ENCODE data around the gene CEP164. TPM values are rescaled to one million over a fixed set of nuclear protein-coding genes. Genes with fewer than 3 reads are reported as not detected.
A peak's percentile ranks its signal among the peaks of the same experiment; 100 is the strongest.

CEP164 gene
- total and polyA plus RNA-seq, 9 of the 15 experiments (the other 6 are each of a cell fraction or from before 2014, with no cell fraction given), result 2.1 to 16.5 (median 10.4) TPM

DNA sequence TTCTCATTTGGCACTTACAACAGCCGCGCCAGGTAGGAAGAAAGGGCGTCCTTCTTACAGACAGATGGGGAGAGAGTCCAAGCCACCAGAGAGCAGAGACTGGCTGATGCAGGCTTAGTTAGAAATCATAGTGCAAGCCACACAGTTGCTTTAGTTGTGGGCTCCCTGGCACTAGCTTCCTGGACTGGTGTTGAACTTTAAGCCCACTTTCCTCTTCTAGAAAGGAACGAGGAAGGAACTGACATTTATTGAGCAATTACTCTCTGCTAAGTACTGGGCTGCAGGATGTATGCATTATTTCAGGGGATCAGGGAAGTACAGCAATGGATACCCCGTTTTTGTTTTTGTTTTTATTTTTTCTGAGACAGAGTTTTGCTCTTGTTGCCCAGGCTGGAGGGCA, 14.6 kb upstream of the CEP164 start:
- CTCF ChIA-PET (ENCODE audit: low intra/inter-chr PET ratio), result no interaction called here
- Histone ChIP-seq H3K4me2 (ENCODE audit: insufficient read depth, low read length) (no peak overlapping the region), H3K79me2 (ENCODE audit: control insufficient read depth, insufficient read depth, low read length) (no peaks in the 10 kb centered on the region), H3K4me3 (no peak overlapping the region), H3K9me3 (replicated peaks; ENCODE audit: control insufficient read depth, insufficient read depth, low read depth, low read length) (no peaks in the 10 kb centered on the region), H3K36me3 (ENCODE audit: control insufficient read depth, insufficient read depth, low read length) (no peaks in the 10 kb centered on the region), H4K20me1 (replicated peaks; ENCODE audit: control insufficient read depth, insufficient read depth, low read length) (0 out of 2 replicates have a peak, but pooled peaks cover 4% of the 10 kb centered on the region), H2AFZ (ENCODE audit: low read depth, low read length) (peak overlapping the region; percentile 42; the same call in 1 of the 2 replicates), H3K9me1 (ENCODE audit: control insufficient read depth, insufficient read depth, low read length) (no peaks in the 10 kb centered on the region), H3K27me3 (ENCODE audit: control insufficient read depth in 2 of 2, insufficient read depth in 2 of 2, low read length in 2 of 2) (peaks cover 11 to 42% of the 10 kb centered on the region in 2 experiments; a peak in 4 of 5 replicates), H3K4me1 (replicated peaks in 1 of 2; ENCODE audit: control insufficient read depth in 2 of 2, insufficient read depth in 2 of 2, low read length in 2 of 2) (peaks cover 0 to 19% of the 10 kb centered on the region in 2 experiments; a peak in 2 of 5 replicates), H3K9ac (ENCODE audit: insufficient read depth in 1 of 2, low read depth in 2 of 2, low read length in 2 of 2) (no peak overlapping the region), H3K27ac (ENCODE audit: extremely low read depth, low read depth, low read length) (no peak overlapping the region)
- no peak for DNase-seq (ENCODE audit: extremely low read depth in 1 of 4, low spot score in 3 of 4)
- intact Hi-C loops (cut with micrococcal nuclease) (no loop called here), in situ Hi-C loops (cut with MboI) (no loop called here)
- WGBS (ENCODE audit: insufficient coverage, low coverage, missing lambda C conversion rate), result 53% methylated on average over 5 of the region's 5 CpGs
- POLR2A ChIA-PET, result interaction anchor here (0.6 kb wide), 2 partner anchors 10 to 27 kb away, joined by 3 read pairs; no protein-coding TSS in a partner anchor
- FAIRE-seq, result no peak
- ATAC-seq, result no peak
- no TSS peak for BruUV-seq (replicated peaks)
- TF ChIP-seq, protein P1, sequence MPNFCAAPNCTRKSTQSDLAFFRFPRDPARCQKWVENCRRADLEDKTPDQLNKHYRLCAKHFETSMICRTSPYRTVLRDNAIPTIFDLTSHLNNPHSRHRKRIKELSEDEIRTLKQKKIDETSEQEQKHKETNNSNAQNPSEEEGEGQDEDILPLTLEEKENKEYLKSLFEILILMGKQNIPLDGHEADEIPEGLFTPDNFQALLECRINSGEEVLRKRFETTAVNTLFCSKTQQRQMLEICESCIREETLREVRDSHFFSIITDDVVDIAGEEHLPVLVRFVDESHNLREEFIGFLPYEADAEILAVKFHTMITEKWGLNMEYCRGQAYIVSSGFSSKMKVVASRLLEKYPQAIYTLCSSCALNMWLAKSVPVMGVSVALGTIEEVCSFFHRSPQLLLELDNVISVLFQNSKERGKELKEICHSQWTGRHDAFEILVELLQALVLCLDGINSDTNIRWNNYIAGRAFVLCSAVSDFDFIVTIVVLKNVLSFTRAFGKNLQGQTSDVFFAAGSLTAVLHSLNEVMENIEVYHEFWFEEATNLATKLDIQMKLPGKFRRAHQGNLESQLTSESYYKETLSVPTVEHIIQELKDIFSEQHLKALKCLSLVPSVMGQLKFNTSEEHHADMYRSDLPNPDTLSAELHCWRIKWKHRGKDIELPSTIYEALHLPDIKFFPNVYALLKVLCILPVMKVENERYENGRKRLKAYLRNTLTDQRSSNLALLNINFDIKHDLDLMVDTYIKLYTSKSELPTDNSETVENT (CRISPR knock-in tag; IDR thresholded peaks at IDR 0.05), result no peak
- TF ChIP-seq TCF7L2 (IDR thresholded peaks at IDR 0.05; ENCODE audit: low read depth, low read length) (no peak), MAZ (CRISPR knock-in tag; conservative IDR thresholded peaks at IDR 0.05 in 1 of 2, IDR thresholded peaks at IDR 0.05 in 1 of 2) (no peak), MED1 (CRISPR knock-in tag; IDR thresholded peaks at IDR 0.05; ENCODE audit: borderline replicate concordance) (no peak), FOS (IDR thresholded peaks at IDR 0.05; ENCODE audit: extremely low read depth, insufficient read length) (no peak), EP400 (IDR thresholded peaks at IDR 0.05) (no peak), ZNF24 (IDR thresholded peaks at IDR 0.05) (no peak), SIX5 (IDR thresholded peaks at IDR 0.05; ENCODE audit: borderline replicate concordance in 1 of 2, insufficient read depth in 1 of 2, low read depth in 1 of 2, low read length in 2 of 2) (no peak), L3MBTL2 (IDR thresholded peaks at IDR 0.05) (no peak), ILF3 (IDR thresholded peaks at IDR 0.05; ENCODE audit: borderline replicate concordance) (no peak), ZNF707 (CRISPR knock-in tag; conservative IDR thresholded peaks at IDR 0.05) (no peak), ZNF124 (CRISPR knock-in tag; IDR thresholded peaks at IDR 0.05) (no peak), POLR2AphosphoS2 (IDR thresholded peaks at IDR 0.05; ENCODE audit: low read length) (no peak)
- TF ChIP-seq, protein P2, sequence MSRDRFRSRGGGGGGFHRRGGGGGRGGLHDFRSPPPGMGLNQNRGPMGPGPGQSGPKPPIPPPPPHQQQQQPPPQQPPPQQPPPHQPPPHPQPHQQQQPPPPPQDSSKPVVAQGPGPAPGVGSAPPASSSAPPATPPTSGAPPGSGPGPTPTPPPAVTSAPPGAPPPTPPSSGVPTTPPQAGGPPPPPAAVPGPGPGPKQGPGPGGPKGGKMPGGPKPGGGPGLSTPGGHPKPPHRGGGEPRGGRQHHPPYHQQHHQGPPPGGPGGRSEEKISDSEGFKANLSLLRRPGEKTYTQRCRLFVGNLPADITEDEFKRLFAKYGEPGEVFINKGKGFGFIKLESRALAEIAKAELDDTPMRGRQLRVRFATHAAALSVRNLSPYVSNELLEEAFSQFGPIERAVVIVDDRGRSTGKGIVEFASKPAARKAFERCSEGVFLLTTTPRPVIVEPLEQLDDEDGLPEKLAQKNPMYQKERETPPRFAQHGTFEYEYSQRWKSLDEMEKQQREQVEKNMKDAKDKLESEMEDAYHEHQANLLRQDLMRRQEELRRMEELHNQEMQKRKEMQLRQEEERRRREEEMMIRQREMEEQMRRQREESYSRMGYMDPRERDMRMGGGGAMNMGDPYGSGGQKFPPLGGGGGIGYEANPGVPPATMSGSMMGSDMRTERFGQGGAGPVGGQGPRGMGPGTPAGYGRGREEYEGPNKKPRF (IDR thresholded peaks at IDR 0.05; ENCODE audit: low read depth, low read length), result no peak
- TF ChIP-seq, protein P3, sequence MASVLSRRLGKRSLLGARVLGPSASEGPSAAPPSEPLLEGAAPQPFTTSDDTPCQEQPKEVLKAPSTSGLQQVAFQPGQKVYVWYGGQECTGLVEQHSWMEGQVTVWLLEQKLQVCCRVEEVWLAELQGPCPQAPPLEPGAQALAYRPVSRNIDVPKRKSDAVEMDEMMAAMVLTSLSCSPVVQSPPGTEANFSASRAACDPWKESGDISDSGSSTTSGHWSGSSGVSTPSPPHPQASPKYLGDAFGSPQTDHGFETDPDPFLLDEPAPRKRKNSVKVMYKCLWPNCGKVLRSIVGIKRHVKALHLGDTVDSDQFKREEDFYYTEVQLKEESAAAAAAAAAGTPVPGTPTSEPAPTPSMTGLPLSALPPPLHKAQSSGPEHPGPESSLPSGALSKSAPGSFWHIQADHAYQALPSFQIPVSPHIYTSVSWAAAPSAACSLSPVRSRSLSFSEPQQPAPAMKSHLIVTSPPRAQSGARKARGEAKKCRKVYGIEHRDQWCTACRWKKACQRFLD (CRISPR knock-in tag; IDR thresholded peaks at IDR 0.05), result no peak
